Measurements from ENCODE around the gene VIP.

The VIP gene

GRCh38 chr6:152804150-152804549 is 53.6 kb downstream of the VIP start:
- H3K27me3 ChIP-seq (ENCODE audit: insufficient read depth, poor library complexity, severe bottlenecking) = no peaks in the 10 kb centered on the region
- no peak overlapping the region for H3K27ac ChIP-seq (ENCODE audit: poor library complexity, severe bottlenecking)
- TF ChIP-seq CTCF (IDR thresholded peaks at IDR 0.05; ENCODE audit: poor library complexity, severe bottlenecking) = no peak
- H3K4me1 ChIP-seq (ENCODE audit: insufficient read depth, poor library complexity, severe bottlenecking) = no peaks in the 10 kb centered on the region
- no peak for DNase-seq (ENCODE audit: low spot score)
- no peak for ATAC-seq (ENCODE audit: low read depth)
- no peaks in the 10 kb centered on the region for H3K36me3 ChIP-seq (ENCODE audit: low read depth)
- H3K9me3 ChIP-seq (ENCODE audit: severe bottlenecking) = no peaks in the 10 kb centered on the region
- no peak overlapping the region for H3K4me3 ChIP-seq (ENCODE audit: severe bottlenecking)

Measured in RWPE2 (cell line).